PC-9 (cell line): ENCODE data around the gene SPHK2. TPM values are rescaled to one million over a fixed set of nuclear protein-coding genes. Genes with fewer than 3 reads are reported as not detected.

Experiments used
- BruUV-seq: library from RNA; stranded (reverse); fragments of 400-500 nt; replicated peaks from 2 replicates; lab custom pipeline; 2021; lab: Mats Ljungman, UMichigan
- CTCF ChIA-PET: fragments of 300-600 bp; sonication (Branson Sonifier 250); formaldehyde crosslinking; loops from one replicate; lab custom pipeline; 2022; ENCODE audit warnings: antibody characterized with exemption; lab: Charles Lee
- POLR2A ChIA-PET: fragments of 300-600 bp; sonication (Branson Sonifier 250); formaldehyde crosslinking; loops from one replicate; lab custom pipeline; 2022; ENCODE audit warnings: antibody characterized with exemption; ENCODE audit not compliant: unreplicated experiment; lab: Charles Lee
- DNase-seq, 2 experiments: peaks; one replicate each; pipeline versions ENCODE4 v3.0.0 to v3.0.0-alpha.2; 2015 to 2022; ENCODE audit warnings: mixed read lengths in 1 of 2
- H2AFZ ChIP-seq: fragments of 200-600 bp; sonication (generic); 2 replicates; pipeline ENCODE4 v1.8.1; 2017; ENCODE audit warnings: antibody characterized with exemption
- H3F3A ChIP-seq: fragments of 200-600 bp; sonication (generic); 2 replicates; pipeline ENCODE4 v1.8.1; 2017; ENCODE audit warnings: antibody characterized with exemption, mild to moderate bottlenecking, low read depth; ENCODE audit not compliant: insufficient read depth
- H3K27ac ChIP-seq: fragments of 200-600 bp; sonication (generic); 2 replicates; pipeline ENCODE4 v1.6.1; 2016; ENCODE audit warnings: mixed run types
- H3K27me3 ChIP-seq: fragments of 200-600 bp; sonication (generic); 2 replicates; pipeline ENCODE4 v1.6.1; 2016; ENCODE audit warnings: low read depth, mixed run types; ENCODE audit not compliant: insufficient read depth
- H3K36me3 ChIP-seq: fragments of 200-600 bp; sonication (generic); 2 replicates; pipeline ENCODE4 v1.6.1; 2016; ENCODE audit warnings: low read depth, mixed run types
- H3K4me1 ChIP-seq: fragments of 200-600 bp; sonication (generic); replicated peaks from 2 replicates; pipeline ENCODE4 v1.6.1; 2016; ENCODE audit warnings: mixed run types; ENCODE audit not compliant: insufficient read depth
- H3K4me2 ChIP-seq: fragments of 200-600 bp; sonication (generic); 2 replicates; pipeline ENCODE4 v1.6.1; 2017; ENCODE audit warnings: mixed run types
- H3K4me3 ChIP-seq: fragments of 200-600 bp; sonication (generic); 2 replicates; pipeline ENCODE4 v1.6.1; 2016; ENCODE audit warnings: mixed run types
- H3K79me2 ChIP-seq: fragments of 200-600 bp; sonication (generic); 2 replicates; pipeline ENCODE4 v1.6.1; 2017; ENCODE audit warnings: low read depth, mixed run types
- H3K9me2 ChIP-seq: fragments of 200-600 bp; sonication (generic); 2 replicates; pipeline ENCODE4 v1.8.1; 2017; ENCODE audit warnings: mild to moderate bottlenecking; ENCODE audit not compliant: insufficient read depth
- H3K9me3 ChIP-seq: fragments of 200-600 bp; sonication (generic); 2 replicates; pipeline ENCODE4 v1.8.1; 2016; ENCODE audit warnings: low read depth; ENCODE audit not compliant: insufficient read depth
- H4K20me1 ChIP-seq: fragments of 200-600 bp; sonication (generic); 2 replicates; pipeline ENCODE4 v1.8.1; 2017; ENCODE audit not compliant: insufficient read depth
- CTCF ChIP-seq: fragments of 200-600 bp; sonication (generic); conservative IDR thresholded peaks from 2 replicates; pipeline ENCODE4 v1.6.1; 2017; ENCODE audit warnings: mixed run types, antibody characterized with exemption, mild to moderate bottlenecking, moderate library complexity
- EZH2 ChIP-seq: fragments of 200-600 bp; sonication (generic); IDR thresholded peaks from 2 replicates; pipeline ENCODE4 v1.8.0; 2017; ENCODE audit warnings: antibody characterized with exemption, low read depth
- intact Hi-C: fragments of 100-400 bp; cut with micrococcal nuclease; formaldehyde crosslinking; loops from one replicate; pipeline ENCODE4 v1.10.0; 2022; ENCODE audit not compliant: unreplicated experiment
- total RNA-seq: library from RNA; stranded (reverse); gene quantifications from 2 replicates; pipeline ENCODE4 v1.2.3, GENCODE V29; 2021

SPHK2 gene
- total RNA-seq, 1 experiment from 2014 or later = 18.4 TPM

- intact Hi-C loops = no loop called here
- H3K27me3 ChIP-seq = no peaks in the 10 kb centered on the region
- H3K4me3 ChIP-seq = no peak overlapping the region
- H3K9me3 ChIP-seq = no peaks in the 10 kb centered on the region
- no peaks in the 10 kb centered on the region for H3K36me3 ChIP-seq
- ChIA-PET POLR2A (no interaction called here), CTCF (no interaction called here)
- no peak overlapping the region for H3K27ac ChIP-seq
- no peaks in the 10 kb centered on the region for H3K9me2 ChIP-seq
- 0 out of 2 replicates have a peak, but pooled peaks cover 5% of the 10 kb centered on the region for H3K4me1 ChIP-seq
- no TSS peak for BruUV-seq
- H3K4me2 ChIP-seq = no peak overlapping the region
- no peak for DNase-seq
- no peaks in the 10 kb centered on the region for H3K79me2 ChIP-seq
- no peak overlapping the region for H2AFZ ChIP-seq
- TF ChIP-seq CTCF = no peak
- no peak for TF ChIP-seq EZH2
- no peaks in the 10 kb centered on the region for H4K20me1 ChIP-seq
- peaks cover 9% of the 10 kb centered on the region; the same call in 1 of the 2 replicates for H3F3A ChIP-seq
Observed at GRCh38 chr19:48598996-48599700, 20.2 kb upstream of the SPHK2 start.

GRCh38 chr19:48600679-48601417 lies 18.5 kb upstream of the SPHK2 start:
- Histone ChIP-seq H3F3A (0 out of 2 replicates have a peak, but pooled peaks cover 9% of the 10 kb centered on the region), H3K4me1 (0 out of 2 replicates have a peak, but pooled peaks cover 5% of the 10 kb centered on the region), H4K20me1 (no peaks in the 10 kb centered on the region), H3K79me2 (no peaks in the 10 kb centered on the region), H3K9me3 (no peaks in the 10 kb centered on the region), H3K27me3 (no peaks in the 10 kb centered on the region), H3K4me2 (no peak overlapping the region), H3K4me3 (no peak overlapping the region), H3K27ac (no peak overlapping the region), H3K36me3 (no peaks in the 10 kb centered on the region), H2AFZ (no peak overlapping the region), H3K9me2 (no peaks in the 10 kb centered on the region)
- ChIA-PET POLR2A (interaction anchor here (0.6 kb wide), 1 partner anchor 12 kb away, joined by 3 read pairs; no protein-coding TSS in a partner anchor), CTCF (interaction anchor here (0.5 to 0.6 kb wide), 2 partner anchors 8 to 244 kb away, joined by 9 to 13 read pairs; no protein-coding TSS in a partner anchor)
- TF ChIP-seq EZH2 (no peak), CTCF (no peak)
- no TSS peak for BruUV-seq
- intact Hi-C loops = no loop called here
- DNase-seq = peak in 1 of 2 experiments; percentile 21

GRCh38 chr19:48603001-48603400 lies 16.3 kb upstream of the SPHK2 start:
- no TSS peak for BruUV-seq
- H3K9me3 ChIP-seq = no peaks in the 10 kb centered on the region
- POLR2A ChIA-PET = no interaction called here

More at GRCh38 chr19:48603001-48603400, 16.3 kb upstream of the SPHK2 start:
- Histone ChIP-seq H3K79me2 (no peaks in the 10 kb centered on the region), H3K4me1 (0 out of 2 replicates have a peak, but pooled peaks cover 5% of the 10 kb centered on the region), H2AFZ (no peak overlapping the region), H3K27me3 (no peaks in the 10 kb centered on the region), H3K4me2 (no peak overlapping the region), H3F3A (0 out of 2 replicates have a peak, but pooled peaks cover 13% of the 10 kb centered on the region), H3K36me3 (no peaks in the 10 kb centered on the region), H3K27ac (no peak overlapping the region), H4K20me1 (no peaks in the 10 kb centered on the region), H3K4me3 (no peak overlapping the region), H3K9me2 (no peaks in the 10 kb centered on the region)
- no peak for DNase-seq
- intact Hi-C loops = no loop called here
- CTCF ChIA-PET = no interaction called here
- TF ChIP-seq EZH2 = no peak
- no peak for TF ChIP-seq CTCF
